ENCODE data around the gene CCDC197. TPM values are rescaled to one million over a fixed set of nuclear protein-coding genes. Genes with fewer than 3 reads are reported as not detected.

CCDC197 gene
- polyA plus RNA-seq, 1 experiment: not detected

DNA sequence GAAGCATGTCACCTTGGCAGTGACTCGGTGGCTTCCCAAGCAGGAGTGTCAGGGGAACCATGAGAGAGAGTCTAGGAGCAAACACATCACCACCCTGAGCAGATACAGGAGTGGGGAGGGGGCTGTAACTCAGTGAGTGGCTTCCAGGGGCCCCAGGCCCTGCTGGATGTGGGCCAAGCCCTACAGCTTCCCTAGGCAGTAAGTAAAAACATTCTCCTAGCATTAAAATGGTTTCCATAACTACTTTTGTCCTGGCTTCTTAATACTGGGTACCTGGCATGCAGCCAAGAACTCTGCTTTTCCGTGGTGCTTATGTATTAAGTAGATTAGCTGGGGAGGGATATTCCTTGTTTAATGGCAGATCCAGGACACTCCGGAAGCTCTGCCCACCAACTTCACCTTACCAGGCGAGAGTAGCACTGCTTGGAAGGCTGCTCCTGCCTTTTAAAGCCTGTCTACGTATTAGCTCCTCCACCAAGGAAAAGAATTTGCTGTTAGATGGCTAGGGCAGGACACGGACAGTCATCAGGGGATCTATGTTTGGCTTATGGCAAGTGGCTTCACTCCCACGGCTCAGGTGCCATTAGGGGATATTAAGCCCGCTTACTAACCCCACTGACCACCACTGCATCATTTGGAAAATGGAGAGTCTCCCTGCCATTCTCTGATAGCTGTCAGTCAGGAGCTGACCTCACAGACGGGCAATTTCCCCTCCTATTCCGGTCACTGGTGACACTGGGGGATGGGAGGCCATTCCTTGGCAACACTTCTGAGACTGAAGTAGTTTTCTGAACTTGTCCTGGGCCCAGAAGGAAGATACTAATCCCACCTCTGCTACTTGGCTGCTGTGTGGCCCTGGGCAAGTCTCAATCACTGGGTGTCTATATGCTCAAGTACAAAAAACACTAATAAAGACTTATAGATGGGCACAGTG lies 51.9 kb downstream of the CCDC197 start:
- ChIA-PET CTCF (interaction anchor here (1.2 to 8.5 kb wide), 7 partner anchors 13 to 93 kb away, joined by 4 to 51 read pairs (median 9); partner anchors contain the start of gene IFI27L2), POLR2A (no interaction called here)
- DNase-seq (ENCODE audit: low read depth): no peak
- H3K36me3 ChIP-seq (ENCODE audit: control insufficient read depth, insufficient read depth, low read length): peaks cover 53% of the 10 kb centered on the region
- TF ChIP-seq CTCF (IDR thresholded peaks at IDR 0.05; ENCODE audit: insufficient read depth, low read depth, low read length): no peak
- H3K27me3 ChIP-seq (ENCODE audit: control insufficient read depth, insufficient read depth, low read length): no peaks in the 10 kb centered on the region
- H3K4me3 ChIP-seq (ENCODE audit: low read depth, low read length): no peak overlapping the region

DNA sequence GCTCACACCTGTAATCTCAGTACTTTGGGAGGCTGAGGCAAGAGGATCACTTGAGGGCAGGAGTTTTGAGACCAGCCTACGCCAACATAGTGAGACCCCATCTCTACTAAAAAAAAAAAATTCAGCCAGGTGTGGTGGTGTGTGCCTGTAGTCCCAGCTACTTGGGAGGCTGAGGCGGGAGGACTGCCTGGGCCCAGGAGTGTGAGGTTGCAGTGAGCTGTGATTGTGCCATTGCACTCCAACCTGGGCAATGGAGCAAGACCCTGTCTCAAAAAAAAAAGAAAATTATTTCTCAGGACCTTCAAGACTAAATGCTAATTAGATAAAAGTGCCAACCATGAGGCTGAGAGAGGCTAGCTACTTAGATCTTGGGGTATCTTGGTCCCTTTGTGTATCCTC lies 52.5 kb downstream of the CCDC197 start:
- Histone ChIP-seq H3K4me3 (ENCODE audit: low read depth, low read length) (no peak overlapping the region), H3K27me3 (ENCODE audit: control insufficient read depth, insufficient read depth, low read length) (no peaks in the 10 kb centered on the region), H3K36me3 (ENCODE audit: control insufficient read depth, insufficient read depth, low read length) (peaks cover 54% of the 10 kb centered on the region)
- POLR2A ChIA-PET: no interaction called here
- TF ChIP-seq CTCF (IDR thresholded peaks at IDR 0.05; ENCODE audit: insufficient read depth, low read depth, low read length): no peak
- CTCF ChIA-PET: interaction anchor here (1.8 to 8.5 kb wide), 5 partner anchors 13 to 88 kb away, joined by 5 to 51 read pairs (median 16); partner anchors contain the start of gene IFI27L2
- no peak for DNase-seq (ENCODE audit: low read depth)

- DNase-seq (ENCODE audit: low read depth): no peak
- no peak for TF ChIP-seq CTCF (IDR thresholded peaks at IDR 0.05; ENCODE audit: insufficient read depth, low read depth, low read length)
- no peaks in the 10 kb centered on the region for H3K27me3 ChIP-seq (ENCODE audit: control insufficient read depth, insufficient read depth, low read length)
- ChIA-PET CTCF (interaction anchor here (1.4 to 8.5 kb wide), 6 partner anchors 12 to 91 kb away, joined by 4 to 51 read pairs (median 10); partner anchors contain the start of gene IFI27L2), POLR2A (no interaction called here)
- peaks cover 56% of the 10 kb centered on the region for H3K36me3 ChIP-seq (ENCODE audit: control insufficient read depth, insufficient read depth, low read length)
- no peak overlapping the region for H3K4me3 ChIP-seq (ENCODE audit: low read depth, low read length)
Observed at GRCh38 chr14:94050231-94050880, 53.3 kb downstream of the CCDC197 start.

- POLR2A ChIA-PET: no interaction called here
- TF ChIP-seq CTCF (IDR thresholded peaks at IDR 0.05; ENCODE audit: insufficient read depth, low read depth, low read length): peak; percentile 52
- no peak for DNase-seq (ENCODE audit: low read depth)
- no peak overlapping the region for H3K4me3 ChIP-seq (ENCODE audit: low read depth, low read length)
- peaks cover 57% of the 10 kb centered on the region for H3K36me3 ChIP-seq (ENCODE audit: control insufficient read depth, insufficient read depth, low read length)
- H3K27me3 ChIP-seq (ENCODE audit: control insufficient read depth, insufficient read depth, low read length): no peaks in the 10 kb centered on the region
- CTCF ChIA-PET: interaction anchor here (0.7 to 8.5 kb wide), 8 partner anchors 10 to 91 kb away, joined by 3 to 51 read pairs (median 4); partner anchors contain the start of gene IFI27L2
Observed at GRCh38 chr14:94051115-94051514, 54.0 kb downstream of the CCDC197 start.

GRCh38 chr14:94051779-94052178 lies 54.7 kb downstream of the CCDC197 start:
- no peaks in the 10 kb centered on the region for H3K27me3 ChIP-seq (ENCODE audit: control insufficient read depth, insufficient read depth, low read length)
- POLR2A ChIA-PET: no interaction called here
- H3K36me3 ChIP-seq (ENCODE audit: control insufficient read depth, insufficient read depth, low read length): peaks cover 53% of the 10 kb centered on the region
- no peak for DNase-seq (ENCODE audit: low read depth)
- no peak overlapping the region for H3K4me3 ChIP-seq (ENCODE audit: low read depth, low read length)
- no peak for TF ChIP-seq CTCF (IDR thresholded peaks at IDR 0.05; ENCODE audit: insufficient read depth, low read depth, low read length)
- CTCF ChIA-PET: interaction anchor here (0.7 to 8.5 kb wide), 6 partner anchors 11 to 90 kb away, joined by 3 to 51 read pairs (median 10); partner anchors contain the start of gene IFI27L2
